A673 (cell line): ENCODE measurements around the gene ZNF664. TPM values are rescaled to one million over a fixed set of nuclear protein-coding genes. Genes with fewer than 3 reads are reported as not detected.

Source experiments
- BruUV-seq: library from RNA; stranded (reverse); fragments of 400-500 nt; replicated peaks from 2 replicates; lab custom pipeline; 2021; lab: Mats Ljungman, UMichigan
- CTCF ChIA-PET: fragments of 300-600 bp; sonication (Branson Sonifier 250); formaldehyde crosslinking; loops from one replicate; lab custom pipeline; 2022; ENCODE audit warnings: antibody characterized with exemption; lab: Charles Lee
- POLR2A ChIA-PET: fragments of 300-600 bp; sonication (Branson Sonifier 250); formaldehyde crosslinking; loops from one replicate; lab custom pipeline; 2022; ENCODE audit warnings: antibody characterized with exemption; ENCODE audit not compliant: low non-redundant PET; lab: Charles Lee
- DNase-seq: peaks from one replicate; pipeline ENCODE4 v3.0.0-alpha.2; 2015; ENCODE audit warnings: low spot score
- H3K27ac ChIP-seq: fragments of 200-600 bp; sonication (generic); 2 replicates; pipeline ENCODE4 v1.5.1; 2016; ENCODE audit warnings: mixed run types, low read depth, mild to moderate bottlenecking, mixed read lengths, antibody characterized with exemption, low read length; ENCODE audit not compliant: poor library complexity, severe bottlenecking
- H3K27me3 ChIP-seq: fragments of 200-600 bp; sonication (generic); replicated peaks from 2 replicates; pipeline ENCODE4 v1.6.1; 2017; ENCODE audit warnings: mixed run types, low read depth, mild to moderate bottlenecking, mixed read lengths, antibody characterized with exemption, low read length; ENCODE audit not compliant: insufficient read depth, poor library complexity
- H3K36me3 ChIP-seq: fragments of 200-600 bp; sonication (generic); 2 replicates; pipeline ENCODE4 v1.6.1; 2016; ENCODE audit warnings: mixed run types, mild to moderate bottlenecking, mixed read lengths, antibody characterized with exemption, low read length; ENCODE audit not compliant: insufficient read depth, poor library complexity, severe bottlenecking
- H3K4me1 ChIP-seq: fragments of 200-600 bp; sonication (generic); 2 replicates; pipeline ENCODE4 v1.6.1; 2017; ENCODE audit warnings: mixed run types, mild to moderate bottlenecking, mixed read lengths, antibody characterized with exemption, low read length; ENCODE audit not compliant: insufficient read depth, poor library complexity, severe bottlenecking
- H3K4me3 ChIP-seq: fragments of 200-600 bp; sonication (generic); 2 replicates; pipeline ENCODE4 v1.5.1; 2016; ENCODE audit warnings: low read depth, mixed run types, mild to moderate bottlenecking, mixed read lengths, low read length; ENCODE audit not compliant: poor library complexity, severe bottlenecking
- H3K9me3 ChIP-seq: fragments of 200-600 bp; sonication (generic); 2 replicates; pipeline ENCODE4 v1.6.1; 2016; ENCODE audit warnings: mixed run types, low read depth, mild to moderate bottlenecking, mixed read lengths, antibody characterized with exemption, low read length; ENCODE audit not compliant: poor library complexity, severe bottlenecking
- CTCF ChIP-seq: fragments of 300-800, 200-600 bp; sonication (generic); conservative IDR thresholded peaks from 2 replicates; pipeline ENCODE4 v1.5.1; 2017; ENCODE audit warnings: low read depth, mild to moderate bottlenecking, antibody characterized with exemption, low read length, moderate library complexity, mixed read lengths
- EZH2 ChIP-seq: fragments of 200-600 bp; sonication (generic); IDR thresholded peaks from 2 replicates; pipeline ENCODE4 v1.6.1; 2017; ENCODE audit warnings: borderline replicate concordance, low read depth, mild to moderate bottlenecking, mixed read lengths, antibody characterized with exemption, low read length; ENCODE audit not compliant: poor library complexity, severe bottlenecking
- intact Hi-C: fragments of 100-400 bp; cut with micrococcal nuclease; formaldehyde crosslinking; loops from one replicate; pipeline ENCODE4 v1.10.0; 2022; ENCODE audit not compliant: unreplicated experiment
- total RNA-seq: library from RNA; stranded (reverse); gene quantifications from 2 replicates; pipeline ENCODE4 v1.2.3, GENCODE V29; 2021

Gene ZNF664
- total RNA-seq, 1 experiment from 2014 or later, result 135 TPM

GRCh38 chr12:124039276-124039675, 66.3 kb downstream of the ZNF664 start:
- ChIA-PET CTCF (interaction anchor here (1.5 kb wide), 1 partner anchor 732 kb away, joined by 3 read pairs; no protein-coding TSS in a partner anchor), POLR2A (no interaction called here)
- no peak overlapping the region for H3K4me3 ChIP-seq
- no peaks in the 10 kb centered on the region for H3K36me3 ChIP-seq
- intact Hi-C loops, result loop anchor here (10.0 kb wide), 1 partner anchor 866 kb away; no protein-coding TSS in a partner anchor
- no peaks in the 10 kb centered on the region for H3K9me3 ChIP-seq
- no peak overlapping the region for H3K27ac ChIP-seq
- peaks cover 30% of the 10 kb centered on the region for H3K4me1 ChIP-seq
- BruUV-seq, result no TSS peak
- H3K27me3 ChIP-seq, result no peaks in the 10 kb centered on the region
- TF ChIP-seq CTCF (no peak), EZH2 (no peak)
- no peak for DNase-seq

- intact Hi-C loops, result no loop called here
- Histone ChIP-seq H3K4me3 (peak overlapping the region; percentile 2), H3K9me3 (no peaks in the 10 kb centered on the region), H3K27me3 (no peaks in the 10 kb centered on the region), H3K4me1 (peaks cover 30% of the 10 kb centered on the region), H3K36me3 (no peaks in the 10 kb centered on the region), H3K27ac (no peak overlapping the region)
- peak; percentile 53 for DNase-seq
- TF ChIP-seq CTCF (peak; percentile 16; the same call in 1 of the 2 replicates), EZH2 (no peak)
- no TSS peak for BruUV-seq
- ChIA-PET POLR2A (no interaction called here), CTCF (interaction anchor here (0.9 to 1.5 kb wide), 2 partner anchors 731 to 734 kb away, joined by 3 read pairs; no protein-coding TSS in a partner anchor)
Measured at GRCh38 chr12:124040291-124040690, 67.3 kb downstream of the ZNF664 start.

GRCh38 chr12:124040737-124041136, 67.7 kb downstream of the ZNF664 start:
- Histone ChIP-seq H3K27me3 (no peaks in the 10 kb centered on the region), H3K9me3 (no peaks in the 10 kb centered on the region), H3K27ac (no peak overlapping the region), H3K4me3 (no peak overlapping the region), H3K36me3 (no peaks in the 10 kb centered on the region), H3K4me1 (peaks cover 30% of the 10 kb centered on the region)
- POLR2A ChIA-PET, result no interaction called here
- DNase-seq, result no peak
- no TSS peak for BruUV-seq
- CTCF ChIA-PET, result interaction anchor here (0.9 to 1.5 kb wide), 2 partner anchors 731 to 734 kb away, joined by 3 read pairs; no protein-coding TSS in a partner anchor
- TF ChIP-seq CTCF (no peak), EZH2 (no peak)
- intact Hi-C loops, result no loop called here
